HepG2 (cell line): ENCODE data around the gene PSD. TPM values are rescaled to one million over a fixed set of nuclear protein-coding genes. Genes with fewer than 3 reads are reported as not detected.
A peak's percentile ranks its signal among the peaks of the same experiment; 100 is the strongest.

ENCODE experiments used
- ATAD3A ChIP-seq: sonication (generic); formaldehyde crosslinking; IDR thresholded peaks from 2 replicates; pipeline ENCODE4 v1.4.0; 2020; ENCODE audit warnings: missing genetic modification reagents
- BORCS8-MEF2B ChIP-seq: sonication (generic); formaldehyde crosslinking; IDR thresholded peaks from 2 replicates; pipeline ENCODE4 v1.8.0; 2022; ENCODE audit warnings: mild to moderate bottlenecking, missing genetic modification reagents
- HCFC1 ChIP-seq: fragments of 150-350 bp; IDR thresholded peaks from 2 replicates; pipeline ENCODE4 v1.6.1; 2014; ENCODE audit warnings: low read depth, low read length
- HIVEP1 ChIP-seq: sonication (generic); formaldehyde crosslinking; IDR thresholded peaks from 2 replicates; pipeline ENCODE4 v1.4.0; 2020; ENCODE audit warnings: mild to moderate bottlenecking, missing genetic modification reagents
- HMGXB3 ChIP-seq: sonication (generic); formaldehyde crosslinking; IDR thresholded peaks from 2 replicates; pipeline ENCODE4 v1.4.0; 2020; ENCODE audit warnings: missing genetic modification reagents, borderline replicate concordance
- MAX ChIP-seq: IDR thresholded peaks from 2 replicates; pipeline ENCODE4 v1.6.1; 2012; ENCODE audit warnings: inconsistent platforms
- MED1 ChIP-seq: sonication (generic); formaldehyde crosslinking; IDR thresholded peaks from 2 replicates; pipeline ENCODE4 v1.4.0; 2020; ENCODE audit warnings: missing genetic modification reagents
- NCOA1 ChIP-seq: sonication (generic); formaldehyde crosslinking; IDR thresholded peaks from 2 replicates; pipeline ENCODE4 v1.9.0; 2021; ENCODE audit warnings: missing genetic modification reagents
- POLR2AphosphoS5 ChIP-seq: IDR thresholded peaks from 2 replicates; pipeline ENCODE4 v1.6.1; 2012; ENCODE audit warnings: low read depth, low read length
- STAG1 ChIP-seq: sonication (generic); formaldehyde crosslinking; IDR thresholded peaks from 2 replicates; pipeline ENCODE4 v1.4.0; 2020; ENCODE audit warnings: missing genetic modification reagents
- ZBTB7A ChIP-seq: sonication (generic); formaldehyde crosslinking; IDR thresholded peaks from 2 replicates; pipeline ENCODE4 v1.8.0; 2022; ENCODE audit warnings: mild to moderate bottlenecking, missing genetic modification reagents
- ZFYVE20 ChIP-seq: sonication (generic); formaldehyde crosslinking; IDR thresholded peaks from 2 replicates; pipeline ENCODE4 v1.8.0; 2023; ENCODE audit warnings: low read depth, mild to moderate bottlenecking, moderate library complexity, missing genetic modification reagents, borderline replicate concordance
- ZNF101 ChIP-seq: sonication (generic); formaldehyde crosslinking; IDR thresholded peaks from 2 replicates; pipeline ENCODE4 v1.4.0; 2020; ENCODE audit warnings: mild to moderate bottlenecking, low read depth, missing genetic modification reagents, borderline replicate concordance
- ZNF350 ChIP-seq: sonication (generic); formaldehyde crosslinking; IDR thresholded peaks from 2 replicates; pipeline ENCODE4 v1.4.0; 2020; ENCODE audit warnings: mild to moderate bottlenecking, low read depth, missing genetic modification reagents, borderline replicate concordance
- ZNF607 ChIP-seq: sonication (generic); formaldehyde crosslinking; IDR thresholded peaks from 2 replicates; pipeline ENCODE4 v1.5.1; 2020; ENCODE audit warnings: missing genetic modification reagents, mild to moderate bottlenecking, borderline replicate concordance
- ZNF614 ChIP-seq: IDR thresholded peaks from 2 replicates; pipeline ENCODE4 v1.6.1; 2018; ENCODE audit warnings: missing biosample characterization, missing genetic modification reagents, inconsistent platforms, borderline replicate concordance
- polyA plus RNA-seq, 8 experiments: library from polyadenylated mRNA; depleted of rRNA in 3 of 8; stranded (reverse) in 7 of 8; unstranded in 1 of 8; fragments of >200 nt; fragmentation: Illumina TruSeq in 4 of 8; extraction: Trizol in 4 of 8; gene quantifications; 2 replicates each; pipeline versions ENCODE4 v1.2.1 to v1.2.3, GENCODE V29; 2011 to 2016; ENCODE audit warnings: low read depth in 4 of 8, missing spikeins in 1 of 8, mixed read lengths in 1 of 8; ENCODE audit not compliant: insufficient read depth in 1 of 8
- total RNA-seq, 5 experiments: library from RNA; depleted of rRNA; stranded (reverse); fragments of >200 nt; fragmentation: Illumina TruSeq; extraction: Trizol; gene quantifications; 2 replicates each; pipeline ENCODE4 v1.2.3, GENCODE V29; 2016; ENCODE audit warnings: low read depth in 1 of 5
- TF ChIP-seq, protein P1 (sequence below): sonication (generic); formaldehyde crosslinking; IDR thresholded peaks from 2 replicates; pipeline ENCODE4 v1.4.0; 2020; ENCODE audit warnings: missing genetic modification reagents
- TF ChIP-seq, protein P2 (sequence below), 2 experiments: sonication (generic) in 1 of 2; formaldehyde crosslinking in 1 of 2; IDR thresholded peaks; 2 replicates each; pipeline versions ENCODE4 v1.6.1 to v1.9.0; 2014 to 2022; ENCODE audit warnings: antibody characterized with exemption in 1 of 2, borderline replicate concordance in 1 of 2, inconsistent platforms in 1 of 2, low read depth in 1 of 2, missing genetic modification reagents in 1 of 2

PSD gene
- total and polyA plus RNA-seq, 2 of the 13 experiments (the other 11 are each of a cell fraction or from before 2014, with no cell fraction given) = 0.35 to 0.58 TPM

- TF ChIP-seq ZNF350 (CRISPR knock-in tag) (no peak; the same call in 1 of the 2 replicates), MAX (peak; percentile 99), ZNF614 (CRISPR knock-in tag) (peak; percentile 49; the same call in 1 of the 2 replicates), HMGXB3 (CRISPR knock-in tag) (no peak), POLR2AphosphoS5 (peak; percentile 34; the same call in 1 of the 2 replicates), ZBTB7A (CRISPR knock-in tag) (peak; percentile 67; the same call in 1 of the 2 replicates), HCFC1 (no peak), STAG1 (CRISPR knock-in tag) (peak; percentile 80), ZNF607 (CRISPR knock-in tag) (no peak; the same call in 1 of the 2 replicates), MED1 (CRISPR knock-in tag) (0 out of 2 replicates have a peak, but pooled peaks have one; percentile 49), HIVEP1 (CRISPR knock-in tag) (peak; percentile 93), ZNF101 (CRISPR knock-in tag) (no peak), ATAD3A (CRISPR knock-in tag) (no peak), ZFYVE20 (0 out of 2 replicates have a peak, but pooled peaks have one; percentile 56), NCOA1 (CRISPR knock-in tag) (no peak), BORCS8-MEF2B (peak; percentile 89)
- TF ChIP-seq, protein P1, sequence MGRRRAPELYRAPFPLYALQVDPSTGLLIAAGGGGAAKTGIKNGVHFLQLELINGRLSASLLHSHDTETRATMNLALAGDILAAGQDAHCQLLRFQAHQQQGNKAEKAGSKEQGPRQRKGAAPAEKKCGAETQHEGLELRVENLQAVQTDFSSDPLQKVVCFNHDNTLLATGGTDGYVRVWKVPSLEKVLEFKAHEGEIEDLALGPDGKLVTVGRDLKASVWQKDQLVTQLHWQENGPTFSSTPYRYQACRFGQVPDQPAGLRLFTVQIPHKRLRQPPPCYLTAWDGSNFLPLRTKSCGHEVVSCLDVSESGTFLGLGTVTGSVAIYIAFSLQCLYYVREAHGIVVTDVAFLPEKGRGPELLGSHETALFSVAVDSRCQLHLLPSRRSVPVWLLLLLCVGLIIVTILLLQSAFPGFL (CRISPR knock-in tag) = no peak
- TF ChIP-seq, protein P2, sequence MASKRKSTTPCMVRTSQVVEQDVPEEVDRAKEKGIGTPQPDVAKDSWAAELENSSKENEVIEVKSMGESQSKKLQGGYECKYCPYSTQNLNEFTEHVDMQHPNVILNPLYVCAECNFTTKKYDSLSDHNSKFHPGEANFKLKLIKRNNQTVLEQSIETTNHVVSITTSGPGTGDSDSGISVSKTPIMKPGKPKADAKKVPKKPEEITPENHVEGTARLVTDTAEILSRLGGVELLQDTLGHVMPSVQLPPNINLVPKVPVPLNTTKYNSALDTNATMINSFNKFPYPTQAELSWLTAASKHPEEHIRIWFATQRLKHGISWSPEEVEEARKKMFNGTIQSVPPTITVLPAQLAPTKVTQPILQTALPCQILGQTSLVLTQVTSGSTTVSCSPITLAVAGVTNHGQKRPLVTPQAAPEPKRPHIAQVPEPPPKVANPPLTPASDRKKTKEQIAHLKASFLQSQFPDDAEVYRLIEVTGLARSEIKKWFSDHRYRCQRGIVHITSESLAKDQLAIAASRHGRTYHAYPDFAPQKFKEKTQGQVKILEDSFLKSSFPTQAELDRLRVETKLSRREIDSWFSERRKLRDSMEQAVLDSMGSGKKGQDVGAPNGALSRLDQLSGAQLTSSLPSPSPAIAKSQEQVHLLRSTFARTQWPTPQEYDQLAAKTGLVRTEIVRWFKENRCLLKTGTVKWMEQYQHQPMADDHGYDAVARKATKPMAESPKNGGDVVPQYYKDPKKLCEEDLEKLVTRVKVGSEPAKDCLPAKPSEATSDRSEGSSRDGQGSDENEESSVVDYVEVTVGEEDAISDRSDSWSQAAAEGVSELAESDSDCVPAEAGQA (IDR thresholded peaks at IDR 0.05; ENCODE audit: low read depth) = no peak
- TF ChIP-seq, protein P2 (CRISPR knock-in tag; IDR thresholded peaks at IDR 0.05; ENCODE audit: borderline replicate concordance) = no peak
Observed at GRCh38 chr10:102422545-102423129, 4.1 kb upstream of the PSD start (continued).
